Vagina (tissue), 2 donors: Measurements from ENCODE around the gene ARL17B. TPM values are rescaled to one million over a fixed set of nuclear protein-coding genes. Genes with fewer than 3 reads are reported as not detected.
"Not testable (repeated sequence)": the region's sequence is repeated elsewhere in the genome, so short reads cannot be mapped to it uniquely, and the experiment has no call there.

Experiments used
- DNase-seq, 2 donors: peaks; one replicate each; pipeline ENCODE4 v3.0.0-alpha.2; 2017; ENCODE audit errors: extremely low spot score in 2 of 2
- H3K27ac ChIP-seq: fragments of 200-600 bp; sonication (generic); one replicate; pipeline ENCODE4 v1.5.1; 2019
- H3K27me3 ChIP-seq: fragments of 200-600 bp; sonication (generic); one replicate; pipeline ENCODE4 v1.5.1; 2019
- H3K36me3 ChIP-seq, 2 donors: fragments of 200-600 bp; sonication (generic); one replicate each; pipeline ENCODE4 v1.5.1; 2017 to 2019
- H3K4me1 ChIP-seq: fragments of 200-600 bp; sonication (generic); one replicate; pipeline ENCODE4 v1.5.1; 2019
- H3K4me3 ChIP-seq, 2 donors: fragments of 200-600 bp; sonication (generic); 1 replicate in 1 of 2; 2 replicates in 1 of 2; pipeline ENCODE4 v1.5.1; 2016 to 2019
- H3K9me3 ChIP-seq: fragments of 200-600 bp; sonication (generic); one replicate; pipeline ENCODE4 v1.5.1; 2019
- intact Hi-C: fragments of 100-400 bp; cut with DNase I; formaldehyde crosslinking; loops from one replicate; pipeline ENCODE4 v1.15.1; 2023
- total RNA-seq: library from RNA; depleted of rRNA; stranded (reverse); fragments of >200 nt; gene quantifications from one replicate; pipeline ENCODE4 v1.2.3, GENCODE V29; 2016

The ARL17B gene
- total RNA-seq, 1 donor from 2014 or later = 14.0 TPM

DNA sequence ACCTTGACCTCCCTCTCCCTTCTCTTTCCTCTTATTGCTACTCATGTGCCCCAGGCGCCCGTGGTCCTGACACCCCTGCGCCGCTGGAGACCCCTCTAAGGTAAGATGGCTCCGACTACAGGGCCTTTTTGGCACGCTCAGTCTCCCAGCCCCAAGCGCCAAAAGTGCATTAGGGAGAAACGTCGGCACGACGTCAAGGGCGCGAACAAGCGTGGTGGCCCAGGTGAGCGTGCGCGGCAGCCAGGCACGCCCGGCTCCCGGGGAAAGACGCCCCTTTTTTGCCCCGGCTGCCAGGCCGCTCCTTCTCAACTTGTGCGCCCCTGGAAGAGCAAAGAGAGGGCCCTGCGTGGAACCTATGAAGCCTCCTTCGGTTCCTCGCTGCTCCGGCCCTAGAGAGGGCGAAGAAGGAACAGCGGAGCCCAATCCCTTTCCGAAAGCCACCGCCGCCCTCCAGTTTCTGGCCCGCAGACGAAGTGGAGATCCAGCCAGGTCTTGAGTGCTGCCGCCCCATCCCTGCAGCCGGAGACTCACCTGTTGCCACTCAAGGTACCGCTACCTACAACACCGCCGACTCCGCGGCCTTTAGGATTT, 326 bp downstream of the ARL17B start:
- H3K9me3 ChIP-seq, H3K27ac ChIP-seq, H3K4me1 ChIP-seq: not testable (repeated sequence)

DNA sequence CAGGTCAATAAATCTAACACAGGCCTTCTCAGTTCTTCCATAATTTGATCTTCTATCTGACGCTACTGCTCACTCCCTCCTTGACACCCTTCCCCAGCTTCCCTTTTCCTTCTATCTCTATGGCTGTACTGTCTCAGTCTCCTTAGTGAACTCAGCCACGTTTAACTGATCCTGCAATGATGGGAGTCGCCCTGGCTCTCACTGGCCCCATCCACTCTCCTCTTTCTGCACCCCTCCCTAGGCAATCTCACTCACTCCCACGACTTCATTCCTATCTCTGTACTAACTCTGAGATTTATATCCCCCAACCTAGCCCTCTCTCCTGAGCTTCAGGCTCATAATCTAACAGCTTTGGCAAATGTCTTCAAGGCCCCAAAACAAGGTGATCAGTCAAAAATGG, 7.7 kb downstream of the ARL17B start:
- intact Hi-C loops = not testable (repeated sequence)

More for the DNA sequence above, 326 bp downstream of the ARL17B start:
- H3K4me3 ChIP-seq, H3K36me3 ChIP-seq, H3K27me3 ChIP-seq, DNase-seq, intact Hi-C loops: not testable (repeated sequence)

DNA sequence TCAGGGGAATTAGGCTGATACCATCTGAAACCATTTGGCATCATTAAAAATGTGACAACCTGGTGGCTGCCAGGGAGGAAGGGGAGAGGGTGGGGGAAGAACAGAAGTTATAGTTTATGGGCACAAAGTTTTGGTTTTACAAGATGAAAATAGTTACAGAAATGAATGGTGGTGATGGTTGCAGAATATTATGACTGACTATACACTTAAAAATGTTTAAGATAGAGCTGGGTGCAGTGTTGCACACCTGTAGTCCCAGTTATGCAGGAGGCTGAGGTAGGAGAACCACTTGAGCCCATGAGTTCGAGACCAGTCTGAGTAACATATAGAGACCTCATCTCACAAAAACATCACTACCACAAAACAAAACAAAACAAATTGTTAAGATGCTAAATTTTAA, 12.5 kb downstream of the ARL17B start:
- H3K27me3 ChIP-seq, H3K4me1 ChIP-seq, H3K9me3 ChIP-seq, DNase-seq, H3K4me3 ChIP-seq, intact Hi-C loops, H3K27ac ChIP-seq, H3K36me3 ChIP-seq: not testable (repeated sequence)

More for the DNA sequence above, 7.7 kb downstream of the ARL17B start:
- not testable (repeated sequence) for H3K4me3 ChIP-seq, DNase-seq, H3K27me3 ChIP-seq, H3K36me3 ChIP-seq, H3K27ac ChIP-seq, H3K4me1 ChIP-seq, H3K9me3 ChIP-seq

DNA sequence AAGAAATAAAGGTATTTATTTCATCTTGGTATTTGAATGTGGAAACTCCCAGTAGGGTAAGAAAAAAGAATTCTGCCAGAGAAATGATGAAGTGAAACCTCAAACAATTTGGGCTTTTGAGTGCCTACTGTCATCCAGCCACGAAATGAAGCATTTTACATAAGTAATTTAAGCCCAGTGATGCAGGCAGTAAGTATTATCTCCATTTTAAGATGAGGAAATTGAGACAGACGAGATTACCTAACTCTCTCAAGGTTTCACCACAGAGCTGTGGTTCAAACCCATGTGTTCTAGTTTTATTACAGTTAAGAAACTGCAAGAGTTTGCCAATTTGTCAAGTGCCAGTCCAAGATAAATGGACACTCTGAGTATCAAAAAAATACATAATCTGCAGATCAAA, 13.2 kb downstream of the ARL17B start:
- DNase-seq, H3K27ac ChIP-seq, H3K4me3 ChIP-seq, H3K9me3 ChIP-seq, H3K4me1 ChIP-seq, H3K27me3 ChIP-seq, H3K36me3 ChIP-seq, intact Hi-C loops: not testable (repeated sequence)

DNA sequence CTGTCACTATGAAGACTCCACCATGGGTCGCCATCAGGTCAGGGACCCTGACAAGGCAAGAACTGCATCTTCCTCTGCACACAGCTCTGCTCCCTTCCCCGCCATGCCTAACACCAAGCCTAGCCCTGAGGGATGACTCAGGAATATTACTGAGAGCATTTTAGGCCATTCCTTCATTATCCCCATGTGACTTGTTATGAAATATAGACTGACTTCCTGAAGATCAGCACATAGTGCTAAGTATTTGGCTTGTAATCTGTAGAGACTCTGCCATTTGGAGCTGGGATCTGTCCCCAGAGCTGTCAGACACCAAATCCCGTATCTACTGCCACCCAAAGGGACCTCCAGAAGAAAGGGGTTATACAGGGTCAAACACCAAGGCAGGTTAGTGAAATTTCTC, 19.4 kb downstream of the ARL17B start:
- intact Hi-C loops, DNase-seq, H3K36me3 ChIP-seq, H3K27me3 ChIP-seq, H3K4me3 ChIP-seq, H3K9me3 ChIP-seq, H3K4me1 ChIP-seq, H3K27ac ChIP-seq: not testable (repeated sequence)

DNA sequence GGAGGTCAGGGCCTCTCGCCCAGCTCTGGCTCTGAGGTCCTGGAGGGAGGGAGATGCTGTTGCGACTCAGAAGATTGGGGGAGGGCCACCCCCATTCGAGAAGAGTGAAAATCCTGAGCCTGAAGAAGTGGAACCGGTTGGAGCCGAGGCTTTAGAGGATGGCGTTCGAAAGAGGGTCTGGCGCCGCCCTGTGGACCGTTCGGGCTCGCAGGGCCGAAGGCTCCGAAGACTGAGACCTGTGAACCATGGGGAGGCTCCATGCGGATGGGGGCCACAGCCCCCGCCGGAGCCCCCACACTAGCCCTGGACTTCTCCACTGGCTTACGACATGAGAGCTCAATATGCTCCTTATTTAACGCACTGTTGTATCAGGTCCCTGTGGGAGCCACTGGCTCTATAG, 20.3 kb downstream of the ARL17B start:
- H3K4me3 ChIP-seq, H3K27me3 ChIP-seq, DNase-seq, H3K9me3 ChIP-seq, H3K36me3 ChIP-seq, intact Hi-C loops, H3K27ac ChIP-seq, H3K4me1 ChIP-seq: not testable (repeated sequence)

DNA sequence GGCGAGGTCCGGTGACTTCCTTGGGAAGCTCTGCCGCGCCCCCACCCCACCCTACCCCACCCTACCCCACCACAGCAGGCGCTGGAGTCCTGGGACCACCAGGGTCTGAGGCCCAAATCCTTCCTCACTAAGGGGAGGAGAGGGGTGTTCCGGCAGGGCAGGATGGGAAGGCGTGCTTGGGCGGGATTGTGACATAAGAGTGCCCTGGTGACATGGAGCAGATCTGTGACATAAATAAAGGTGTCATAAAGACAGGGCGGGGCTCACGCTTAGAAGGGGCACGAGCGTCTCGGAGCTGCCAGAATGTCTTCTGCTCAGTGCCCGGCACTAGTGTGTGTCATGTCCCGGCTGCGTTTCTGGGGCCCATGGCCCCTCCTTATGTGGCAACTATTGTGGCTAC, 66.7 kb downstream of the ARL17B start, which contains the start of gene LRRC37A:
TSS of gene LRRC37A (plus strand) at position 301 of the 400 bp plus-strand sequence. CDS start at position 304, 3 bp downstream.
- H3K4me1 ChIP-seq, intact Hi-C loops, H3K4me3 ChIP-seq, H3K9me3 ChIP-seq, H3K27me3 ChIP-seq, H3K36me3 ChIP-seq, H3K27ac ChIP-seq, DNase-seq: not testable (repeated sequence)

DNA sequence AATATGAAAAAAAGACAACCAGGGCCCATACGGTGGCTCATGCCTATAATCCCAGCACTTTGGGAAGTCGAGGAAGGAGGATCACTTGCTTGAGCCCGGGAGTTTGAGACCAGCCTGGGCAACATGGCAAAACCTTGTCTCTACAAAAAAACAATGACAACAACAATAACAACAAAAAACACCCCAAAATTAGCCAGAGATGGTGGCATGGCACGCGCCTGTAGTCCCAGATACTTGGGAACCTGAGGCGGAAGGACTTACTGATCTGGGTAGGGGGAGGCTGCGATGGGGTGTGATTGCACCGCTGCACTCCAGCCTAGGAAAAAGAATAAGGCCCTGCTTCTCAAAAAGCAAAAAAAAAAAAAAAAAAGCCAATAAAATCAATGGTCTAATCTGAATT, 69.9 kb downstream of the ARL17B start:
- H3K36me3 ChIP-seq, intact Hi-C loops, H3K4me3 ChIP-seq, DNase-seq, H3K27ac ChIP-seq, H3K4me1 ChIP-seq, H3K27me3 ChIP-seq, H3K9me3 ChIP-seq: not testable (repeated sequence)

DNA sequence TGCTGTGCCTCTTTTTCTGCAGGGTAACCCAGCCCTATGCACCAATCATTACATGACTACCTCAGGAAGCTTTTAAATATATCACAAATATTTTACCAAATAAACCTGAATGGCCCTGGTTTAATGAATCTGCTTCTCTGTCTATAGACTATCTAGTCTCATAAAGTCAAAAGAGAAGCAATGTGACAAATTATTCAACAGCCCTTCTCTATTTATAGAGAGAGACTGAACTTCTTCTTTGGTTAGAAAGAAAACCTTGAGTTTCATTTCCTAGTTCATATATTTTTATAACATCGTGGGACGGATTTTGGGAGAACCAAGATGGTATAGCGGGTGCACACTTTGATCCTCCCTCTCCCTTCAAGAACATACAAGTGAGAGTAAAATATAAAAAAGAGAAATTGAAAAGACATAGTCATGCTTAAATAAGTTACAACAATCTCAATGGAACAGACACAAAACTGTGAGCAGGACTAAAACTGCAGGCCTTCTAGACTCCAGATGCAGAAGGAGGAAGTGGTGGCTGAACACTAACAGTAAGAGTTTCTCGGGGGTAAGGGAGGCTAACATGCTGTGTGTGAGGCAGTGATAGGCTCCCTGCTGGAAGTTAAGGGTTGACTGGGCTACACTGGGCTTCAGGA, 70.5 kb downstream of the ARL17B start:
- H3K27me3 ChIP-seq, H3K4me1 ChIP-seq, H3K9me3 ChIP-seq, DNase-seq, H3K27ac ChIP-seq, H3K4me3 ChIP-seq, H3K36me3 ChIP-seq, intact Hi-C loops: not testable (repeated sequence)

DNA sequence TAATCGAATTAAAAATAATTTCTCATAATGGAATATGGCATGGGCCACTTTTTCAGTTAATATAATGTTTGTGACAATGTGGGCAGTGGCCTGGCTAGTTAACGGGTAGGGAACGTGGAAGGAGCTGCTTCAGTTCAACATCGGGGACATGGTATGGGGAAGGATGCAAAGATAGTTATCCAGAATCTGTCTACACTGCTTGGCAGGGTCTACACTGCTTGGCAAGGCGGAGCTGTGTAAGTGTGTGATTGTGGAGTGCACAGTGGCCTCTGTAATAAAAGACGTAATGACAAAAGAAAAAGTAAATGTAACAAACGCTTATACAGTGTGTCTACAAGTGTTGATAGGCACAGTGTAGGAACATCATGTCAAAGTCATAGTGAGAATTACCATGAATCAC, 74.0 kb downstream of the ARL17B start:
- DNase-seq, intact Hi-C loops, H3K36me3 ChIP-seq, H3K9me3 ChIP-seq, H3K27ac ChIP-seq, H3K4me3 ChIP-seq, H3K27me3 ChIP-seq, H3K4me1 ChIP-seq: not testable (repeated sequence)
